Tibial artery (tissue), 4 donors: ENCODE results near the gene NR2F2.
"Not testable (repeated sequence)": the region's sequence is repeated elsewhere in the genome, so short reads cannot be mapped to it uniquely, and the experiment has no call there.

Experiments used
- DNase-seq, 2 donors: peaks; one replicate each; pipeline ENCODE4 v3.0.0-alpha.2; 2019
- H3K27ac ChIP-seq, 2 donors: fragments of 200-600 bp; sonication (generic) in 1 of 2; 1 replicate in 1 of 2; 2 replicates in 1 of 2; pipeline ENCODE4 v1.5.1; 2018 to 2019; ENCODE audit warnings: mild to moderate bottlenecking in 1 of 2
- H3K27me3 ChIP-seq, 2 donors: fragments of 200-600 bp; sonication (generic) in 1 of 2; one replicate each; pipeline versions ENCODE4 v1.5.1 to v1.6.0; 2016 to 2019
- H3K36me3 ChIP-seq, 3 donors: fragments of 200-600 bp; sonication (generic) in 2 of 3; one replicate each; pipeline ENCODE4 v1.5.1; 2016 to 2019; ENCODE audit warnings: mild to moderate bottlenecking in 2 of 3
- H3K4me1 ChIP-seq, 4 donors: fragments of 200-600 bp; sonication (generic) in 2 of 4; 1 replicate in 3 of 4; 2 replicates in 1 of 4; pipeline ENCODE4 v1.5.1; 2016 to 2019
- H3K4me3 ChIP-seq, 2 donors: fragments of 200-600 bp; sonication (generic) in 1 of 2; 1 replicate in 1 of 2; 2 replicates in 1 of 2; pipeline ENCODE4 v1.5.1; 2018 to 2019; ENCODE audit warnings: mild to moderate bottlenecking in 2 of 2
- H3K9me3 ChIP-seq, 3 donors: fragments of 200-600 bp; sonication (generic) in 1 of 3; one replicate each; pipeline ENCODE4 v1.5.1; 2016 to 2019
- intact Hi-C: fragments of 100-400 bp; cut with DNase I; formaldehyde crosslinking; loops from one replicate; pipeline ENCODE4 v1.15.0; 2023; ENCODE audit warnings: low total_unique reads
- TF ChIP-seq, protein P1 (sequence below), 2 experiments: fragments of 200-600 bp in 1 of 2; fragments of 450-650 bp in 1 of 2; IDR thresholded peaks; one replicate each; pipeline ENCODE4 v1.5.1; 2017 to 2019; ENCODE audit warnings: antibody characterized with exemption in 2 of 2, mild to moderate bottlenecking in 1 of 2, moderate library complexity in 1 of 2

Gene NR2F2

DNA sequence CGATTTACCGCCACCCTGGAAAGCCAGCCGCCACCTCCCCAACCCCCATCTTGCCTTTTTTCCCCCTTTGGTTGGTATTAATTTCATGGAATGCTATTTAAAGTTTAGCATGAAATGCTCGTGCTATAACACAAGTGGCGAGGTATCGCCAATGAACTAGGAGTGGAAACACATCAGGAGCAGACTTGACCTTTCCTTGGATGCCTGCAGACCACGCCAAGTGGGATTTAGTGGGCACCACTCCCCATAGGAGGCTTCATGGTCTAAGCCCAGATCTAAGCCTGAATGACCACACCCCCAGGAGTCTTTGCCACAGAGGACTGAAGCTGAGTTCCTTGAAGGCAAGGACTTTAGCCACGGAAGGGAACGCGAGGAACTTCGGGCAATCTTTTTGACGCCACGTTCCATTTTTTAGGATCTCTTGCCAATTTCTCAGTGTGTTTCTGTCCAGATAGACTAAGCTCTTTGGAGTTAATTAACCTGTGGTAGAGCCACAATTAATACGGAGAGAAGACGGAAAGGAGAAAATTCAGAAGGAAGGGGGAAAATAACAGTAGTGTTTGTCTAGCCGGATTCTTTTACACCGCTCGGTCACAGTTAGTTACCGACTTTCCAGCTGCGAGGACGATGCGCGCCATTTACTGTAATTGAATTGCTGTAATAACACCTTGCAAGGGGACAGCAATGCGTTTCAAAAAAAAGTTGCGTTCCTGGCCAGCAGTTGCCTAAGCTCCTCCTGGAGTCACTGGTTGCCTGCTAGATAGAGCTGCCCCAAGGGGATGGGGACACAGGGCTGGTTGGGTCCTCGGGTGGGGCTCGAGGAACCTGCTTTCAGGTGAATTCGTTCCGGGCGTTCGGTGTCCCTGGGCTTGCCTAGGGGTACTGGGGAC, 37.1 kb downstream of the NR2F2 start:
- H3K4me3 ChIP-seq = peak overlapping the region; percentile 43 to 50
- H3K27me3 ChIP-seq = no peaks in the 10 kb centered on the region

GRCh38 chr15:96369351-96369750, 38.9 kb downstream of the NR2F2 start:
- no peaks in the 10 kb centered on the region for H3K9me3 ChIP-seq
- H3K27me3 ChIP-seq = no peaks in the 10 kb centered on the region
- TF ChIP-seq, protein P1, sequence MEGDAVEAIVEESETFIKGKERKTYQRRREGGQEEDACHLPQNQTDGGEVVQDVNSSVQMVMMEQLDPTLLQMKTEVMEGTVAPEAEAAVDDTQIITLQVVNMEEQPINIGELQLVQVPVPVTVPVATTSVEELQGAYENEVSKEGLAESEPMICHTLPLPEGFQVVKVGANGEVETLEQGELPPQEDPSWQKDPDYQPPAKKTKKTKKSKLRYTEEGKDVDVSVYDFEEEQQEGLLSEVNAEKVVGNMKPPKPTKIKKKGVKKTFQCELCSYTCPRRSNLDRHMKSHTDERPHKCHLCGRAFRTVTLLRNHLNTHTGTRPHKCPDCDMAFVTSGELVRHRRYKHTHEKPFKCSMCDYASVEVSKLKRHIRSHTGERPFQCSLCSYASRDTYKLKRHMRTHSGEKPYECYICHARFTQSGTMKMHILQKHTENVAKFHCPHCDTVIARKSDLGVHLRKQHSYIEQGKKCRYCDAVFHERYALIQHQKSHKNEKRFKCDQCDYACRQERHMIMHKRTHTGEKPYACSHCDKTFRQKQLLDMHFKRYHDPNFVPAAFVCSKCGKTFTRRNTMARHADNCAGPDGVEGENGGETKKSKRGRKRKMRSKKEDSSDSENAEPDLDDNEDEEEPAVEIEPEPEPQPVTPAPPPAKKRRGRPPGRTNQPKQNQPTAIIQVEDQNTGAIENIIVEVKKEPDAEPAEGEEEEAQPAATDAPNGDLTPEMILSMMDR (IDR thresholded peaks at IDR 0.05) = no peak
- intact Hi-C loops = no loop called here
- H3K27ac ChIP-seq = no peak overlapping the region
- H3K4me1 ChIP-seq = peaks cover 0 to 30% (median 10%) of the 10 kb centered on the region in 4 donors
- no peak for DNase-seq
- no peaks in the 10 kb centered on the region for H3K36me3 ChIP-seq
- H3K4me3 ChIP-seq = no peak overlapping the region

More for the DNA sequence above, 37.1 kb downstream of the NR2F2 start:
- TF ChIP-seq, protein P1 (IDR thresholded peaks at IDR 0.05) = no peak
- DNase-seq = no peak
- H3K4me1 ChIP-seq = peaks cover 0 to 18% (median 8%) of the 10 kb centered on the region in 4 donors
- intact Hi-C loops = no loop called here
- peak overlapping the region in 1 of 2 donors; percentile 17 for H3K27ac ChIP-seq
- no peaks in the 10 kb centered on the region for H3K36me3 ChIP-seq
- H3K9me3 ChIP-seq = no peaks in the 10 kb centered on the region

- no peaks in the 10 kb centered on the region for H3K9me3 ChIP-seq
- DNase-seq = no peak
- H3K4me3 ChIP-seq = no peak overlapping the region
- no peaks in the 10 kb centered on the region for H3K27me3 ChIP-seq
- intact Hi-C loops = no loop called here
- TF ChIP-seq, protein P1 (IDR thresholded peaks at IDR 0.05) = no peak
- H3K4me1 ChIP-seq = peaks cover 0 to 32% (median 10%) of the 10 kb centered on the region in 4 donors
- no peaks in the 10 kb centered on the region for H3K36me3 ChIP-seq
- H3K27ac ChIP-seq = no peak overlapping the region
Measured at GRCh38 chr15:96369825-96370621, 39.5 kb downstream of the NR2F2 start.

- Histone ChIP-seq H3K9me3 (no peaks in the 10 kb centered on the region), H3K4me3 (no peak overlapping the region), H3K36me3 (no peaks in the 10 kb centered on the region), H3K27ac (no peak overlapping the region), H3K27me3 (no peaks in the 10 kb centered on the region), H3K4me1 (peaks cover 0 to 27% (median 8%) of the 10 kb centered on the region in 4 donors)
- intact Hi-C loops = no loop called here
- DNase-seq = no peak
- TF ChIP-seq, protein P1 (IDR thresholded peaks at IDR 0.05) = no peak
Measured at GRCh38 chr15:96372554-96372953, 42.1 kb downstream of the NR2F2 start.

GRCh38 chr15:96374499-96374898, 44.0 kb downstream of the NR2F2 start:
- no peak overlapping the region for H3K27ac ChIP-seq
- H3K9me3 ChIP-seq = no peaks in the 10 kb centered on the region
- no peaks in the 10 kb centered on the region for H3K36me3 ChIP-seq
- no peak for DNase-seq
- H3K27me3 ChIP-seq = no peaks in the 10 kb centered on the region
- TF ChIP-seq, protein P1 (IDR thresholded peaks at IDR 0.05) = no peak
- intact Hi-C loops = no loop called here
- H3K4me3 ChIP-seq = no peak overlapping the region
- peaks cover 0 to 14% (median 2%) of the 10 kb centered on the region in 4 donors for H3K4me1 ChIP-seq

GRCh38 chr15:96379592-96379991, 49.1 kb downstream of the NR2F2 start:
- not testable (repeated sequence) for H3K4me3 ChIP-seq

More at GRCh38 chr15:96379592-96379991, 49.1 kb downstream of the NR2F2 start:
- H3K4me1 ChIP-seq, H3K36me3 ChIP-seq, H3K27me3 ChIP-seq, H3K27ac ChIP-seq, DNase-seq, H3K9me3 ChIP-seq, intact Hi-C loops: not testable (repeated sequence)
